ENCODE measurements around the gene RPTOR.

- TF ChIP-seq CTCF (IDR thresholded peaks at IDR 0.05) = no peak
- TF ChIP-seq POLR2AphosphoS5 (IDR thresholded peaks at IDR 0.05) = no peak
- no peak for TF ChIP-seq POLR2A (IDR thresholded peaks at IDR 0.05)
- TF ChIP-seq EP300 (IDR thresholded peaks at IDR 0.05) = no peak
Observed at GRCh38 chr17:80802626-80803450, 258.2 kb downstream of the RPTOR start.

Measured in upper lobe of left lung (tissue), 4 donors.